ENCODE data around the gene TMEM179.

GRCh38 chr14:104600805-104601204, 3.8 kb downstream of the TMEM179 start:
- TF ChIP-seq CTCF (optimal IDR thresholded peaks at IDR 0.05 in 1 of 3, IDR thresholded peaks at IDR 0.05 in 1 of 3, conservative IDR thresholded peaks at IDR 0.05 in 1 of 3; ENCODE audit: extremely low read depth in 1 of 3, insufficient read depth in 2 of 3, low read length in 3 of 3): no peak
- no peak for TF ChIP-seq EZH2 (IDR thresholded peaks at IDR 0.05; ENCODE audit: low read length)
